Activated T-helper 1 cell treated with anti-CD3 and anti-CD28 coated beads, Interleukin-12 subunit alpha, Interleukin-12 subunit beta, Interleukin-2, Interleukin-4 antibody, amounts not matched to agents 30 ng/mL and 10 ng/mL and 1 ng/mL, durations not matched to agents 14 hours and 24 hours and 36 hours (primary cell): Measurements from ENCODE around the gene ASB10. TPM values are rescaled to one million over a fixed set of nuclear protein-coding genes. Genes with fewer than 3 reads are reported as not detected.

ENCODE experiments used
- DNase-seq: peaks from one replicate; pipeline ENCODE4 v3.0.0; 2021; ENCODE audit warnings: low spot score
- H3K27ac Mint-ChIP-seq: one replicate; pipeline ENCODE4 v1.8.0; 2021; ENCODE audit warnings: mild to moderate bottlenecking, mixed read lengths
- H3K27me3 Mint-ChIP-seq: one replicate; pipeline ENCODE4 v1.8.0; 2022; ENCODE audit warnings: mild to moderate bottlenecking, moderate library complexity, mixed read lengths; ENCODE audit not compliant: insufficient read depth
- H3K36me3 Mint-ChIP-seq: one replicate; pipeline ENCODE4 v1.8.0; 2021; ENCODE audit warnings: low read depth, mixed read lengths
- H3K4me1 Mint-ChIP-seq: one replicate; pipeline ENCODE4 v1.8.0; 2021; ENCODE audit warnings: low read depth, mixed read lengths
- H3K4me3 Mint-ChIP-seq: one replicate; pipeline ENCODE4 v1.8.0; 2021; ENCODE audit warnings: mild to moderate bottlenecking, moderate library complexity, mixed read lengths
- H3K9me3 Mint-ChIP-seq: one replicate; pipeline ENCODE4 v1.8.0; 2021; ENCODE audit warnings: mixed read lengths
- intact Hi-C: fragments of 100-400 bp; cut with micrococcal nuclease; formaldehyde crosslinking; loops from one replicate; pipeline ENCODE4 v1.15.1; 2024
- total RNA-seq: library from RNA; stranded (reverse); gene quantifications from 2 replicates; pipeline ENCODE4 v1.2.3, GENCODE V29; 2022

The ASB10 gene
- total RNA-seq, 1 donor from 2014 or later, result not detected

DNA sequence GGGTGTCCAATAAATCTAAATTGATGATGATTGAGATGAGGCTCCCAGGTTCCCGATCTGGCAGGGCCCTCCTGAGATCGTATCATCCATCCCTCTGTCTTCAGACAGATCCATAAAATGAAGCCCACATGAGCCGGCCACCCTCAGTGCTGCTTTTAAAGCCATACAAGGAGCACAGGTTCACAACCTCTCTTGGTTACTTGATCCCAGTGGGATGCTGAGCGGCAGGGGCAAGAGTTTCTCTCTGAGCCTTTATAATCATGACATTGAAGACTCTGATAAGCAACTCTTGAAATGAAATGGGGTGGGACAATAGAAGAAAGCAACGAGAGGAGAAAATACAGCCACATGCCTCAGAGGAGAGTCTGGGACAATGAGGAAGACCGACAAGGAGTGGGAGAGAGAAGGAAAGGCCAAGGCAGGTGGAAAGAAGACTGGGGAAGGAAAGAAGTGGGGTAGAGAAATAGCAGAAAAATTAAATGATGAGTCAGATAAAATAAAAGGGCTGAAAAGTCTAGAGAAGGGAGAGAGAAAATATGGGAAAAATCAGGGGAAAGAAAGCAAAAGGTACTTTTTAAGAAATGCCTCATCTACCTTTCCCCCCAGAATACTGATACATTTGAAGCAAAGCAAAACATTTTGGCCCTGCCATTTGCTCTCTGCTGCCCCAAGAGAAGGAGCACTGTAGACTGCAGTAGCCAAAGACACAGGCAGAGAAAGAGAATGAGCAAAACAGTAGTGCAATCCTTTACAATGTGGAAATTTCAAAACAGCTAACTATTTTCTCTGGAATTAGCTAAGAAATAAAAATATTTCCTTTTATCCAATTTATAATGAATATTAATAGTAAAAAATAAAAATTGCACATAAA lies 34.2 kb downstream of the ASB10 start:
- no peak overlapping the region for H3K4me3 Mint-ChIP-seq

DNA sequence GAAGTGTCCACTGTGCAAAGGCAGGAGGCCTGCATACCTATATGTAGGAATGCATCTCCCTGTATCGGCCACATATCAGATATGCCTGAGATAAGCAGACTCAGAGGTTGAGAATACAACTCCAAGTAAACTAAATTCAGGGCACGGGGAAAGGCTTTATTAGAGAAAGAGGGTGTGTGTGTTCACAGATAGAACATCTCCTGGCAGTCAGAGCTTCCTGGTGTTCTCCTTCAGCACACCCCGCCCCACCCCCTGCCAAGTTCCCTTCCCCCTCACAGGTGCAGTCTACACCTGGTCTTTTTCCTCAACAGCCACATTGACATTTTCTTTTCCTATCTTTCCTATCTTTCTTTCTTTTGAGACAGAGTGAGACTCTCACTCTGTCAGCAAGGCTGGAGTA lies 36.7 kb downstream of the ASB10 start:
- Mint-ChIP-seq H3K4me3 (no peak overlapping the region), H3K4me1 (no peaks in the 10 kb centered on the region), H3K27me3 (peaks cover 15% of the 10 kb centered on the region), H3K36me3 (no peaks in the 10 kb centered on the region), H3K9me3 (no peaks in the 10 kb centered on the region), H3K27ac (no peak overlapping the region)
- no peak for DNase-seq
- intact Hi-C loops, result no loop called here

More for the DNA sequence above, 34.2 kb downstream of the ASB10 start:
- H3K27ac Mint-ChIP-seq, result no peak overlapping the region
- no peaks in the 10 kb centered on the region for H3K4me1 Mint-ChIP-seq
- intact Hi-C loops, result no loop called here
- H3K27me3 Mint-ChIP-seq, result peaks cover 21% of the 10 kb centered on the region
- H3K9me3 Mint-ChIP-seq, result no peaks in the 10 kb centered on the region
- DNase-seq, result no peak
- H3K36me3 Mint-ChIP-seq, result no peaks in the 10 kb centered on the region

DNA sequence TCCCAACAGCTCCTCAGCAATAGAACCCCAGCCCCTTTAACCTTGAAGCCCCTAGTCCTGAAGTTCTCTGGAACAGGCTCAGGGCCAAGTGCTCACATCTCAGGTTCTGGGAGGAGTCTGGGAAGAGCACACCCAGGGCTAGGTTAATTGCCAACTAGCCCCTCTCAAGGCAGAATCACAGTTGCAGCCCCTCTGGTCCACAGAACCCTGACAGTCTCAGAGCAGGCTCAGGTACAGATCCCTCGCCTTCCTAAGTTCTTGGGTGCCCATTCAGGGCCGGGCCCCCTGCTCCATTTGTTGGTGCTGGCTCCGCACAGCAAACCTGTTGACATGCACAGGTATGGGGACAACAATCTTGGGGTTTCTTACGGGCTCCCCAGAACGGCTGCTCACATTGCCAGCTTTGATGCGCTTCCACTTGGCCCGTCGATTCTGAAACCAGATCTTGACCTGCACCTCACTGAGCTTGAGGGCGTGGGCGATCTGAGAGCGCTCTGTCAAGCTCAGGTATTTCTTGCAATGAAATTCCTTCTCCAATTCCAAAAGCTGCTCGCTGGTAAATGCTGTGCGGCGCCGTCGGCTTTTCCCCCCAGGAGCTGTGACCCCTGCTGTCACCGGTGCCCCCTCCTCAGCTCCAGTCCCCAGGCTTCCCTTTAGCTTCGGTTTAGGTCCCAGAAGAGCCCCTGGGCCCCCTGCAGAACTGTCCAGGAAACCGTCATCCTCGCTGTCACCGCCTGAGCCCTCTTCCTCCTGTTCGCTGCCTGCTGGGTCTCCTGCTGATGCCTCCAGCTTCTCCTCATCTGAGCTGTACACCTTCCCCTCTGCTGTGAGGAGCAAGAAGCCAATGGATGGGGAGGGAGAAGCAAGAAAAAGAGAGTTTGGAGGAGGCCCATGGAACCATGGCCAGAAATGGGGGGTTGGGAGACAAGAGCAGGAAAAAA lies 38.5 kb downstream of the ASB10 start:
- H3K9me3 Mint-ChIP-seq, result no peaks in the 10 kb centered on the region
- peaks cover 6% of the 10 kb centered on the region for H3K27me3 Mint-ChIP-seq
- no peak overlapping the region for H3K27ac Mint-ChIP-seq
- no peak for DNase-seq
- intact Hi-C loops, result no loop called here
- H3K4me3 Mint-ChIP-seq, result no peak overlapping the region
- H3K4me1 Mint-ChIP-seq, result no peaks in the 10 kb centered on the region
- H3K36me3 Mint-ChIP-seq, result no peaks in the 10 kb centered on the region

DNA sequence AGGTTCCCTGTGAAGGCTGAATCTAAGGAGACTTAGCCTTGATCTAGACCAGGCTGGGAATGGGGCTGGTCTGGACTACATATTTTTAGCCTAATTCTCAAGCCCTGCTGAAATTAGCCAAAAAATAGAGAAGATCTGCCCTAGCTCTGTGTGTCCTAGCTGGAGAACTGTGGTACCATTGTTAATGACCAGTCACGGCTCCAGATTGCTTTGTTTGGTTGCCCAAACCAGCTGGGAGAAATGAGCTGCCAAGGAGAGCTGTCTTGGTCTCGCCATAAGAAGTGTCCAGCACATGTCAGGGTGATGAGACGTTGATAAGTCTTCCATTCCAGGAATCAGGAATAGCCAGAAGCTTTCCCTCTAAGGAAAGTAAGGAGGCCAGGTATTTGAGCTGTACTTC lies 40.3 kb downstream of the ASB10 start:
- H3K9me3 Mint-ChIP-seq, result no peaks in the 10 kb centered on the region
- no peak overlapping the region for H3K27ac Mint-ChIP-seq
- H3K4me3 Mint-ChIP-seq, result no peak overlapping the region
- H3K27me3 Mint-ChIP-seq, result peaks cover 6% of the 10 kb centered on the region
- no peaks in the 10 kb centered on the region for H3K36me3 Mint-ChIP-seq
- no peak for DNase-seq
- intact Hi-C loops, result no loop called here
- H3K4me1 Mint-ChIP-seq, result no peaks in the 10 kb centered on the region

DNA sequence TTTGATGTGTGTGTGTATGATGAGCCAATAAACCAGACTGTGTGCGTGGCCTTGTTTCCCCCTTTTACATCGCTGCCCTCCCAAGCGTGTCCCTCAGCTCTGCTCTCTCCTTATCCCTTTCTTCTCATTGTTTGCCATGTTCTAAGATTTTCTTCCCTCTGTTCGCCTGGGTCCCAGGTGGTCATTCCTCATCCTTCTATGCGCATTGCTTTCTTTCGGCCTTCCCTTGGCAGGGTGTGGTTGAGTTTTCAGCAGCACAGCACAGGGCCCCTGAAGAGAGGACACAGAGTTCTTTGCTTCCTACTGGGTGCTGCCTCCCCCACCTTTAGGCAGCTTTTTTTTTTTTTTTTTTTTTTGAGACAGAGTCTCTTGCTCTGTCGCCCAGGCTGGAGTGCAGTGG lies 42.7 kb downstream of the ASB10 start:
- no peaks in the 10 kb centered on the region for H3K36me3 Mint-ChIP-seq
- no peak for DNase-seq
- no peaks in the 10 kb centered on the region for H3K4me1 Mint-ChIP-seq
- no peak overlapping the region for H3K27ac Mint-ChIP-seq
- intact Hi-C loops, result no loop called here
- no peak overlapping the region for H3K4me3 Mint-ChIP-seq
- H3K27me3 Mint-ChIP-seq, result peaks cover 3% of the 10 kb centered on the region
- no peaks in the 10 kb centered on the region for H3K9me3 Mint-ChIP-seq

DNA sequence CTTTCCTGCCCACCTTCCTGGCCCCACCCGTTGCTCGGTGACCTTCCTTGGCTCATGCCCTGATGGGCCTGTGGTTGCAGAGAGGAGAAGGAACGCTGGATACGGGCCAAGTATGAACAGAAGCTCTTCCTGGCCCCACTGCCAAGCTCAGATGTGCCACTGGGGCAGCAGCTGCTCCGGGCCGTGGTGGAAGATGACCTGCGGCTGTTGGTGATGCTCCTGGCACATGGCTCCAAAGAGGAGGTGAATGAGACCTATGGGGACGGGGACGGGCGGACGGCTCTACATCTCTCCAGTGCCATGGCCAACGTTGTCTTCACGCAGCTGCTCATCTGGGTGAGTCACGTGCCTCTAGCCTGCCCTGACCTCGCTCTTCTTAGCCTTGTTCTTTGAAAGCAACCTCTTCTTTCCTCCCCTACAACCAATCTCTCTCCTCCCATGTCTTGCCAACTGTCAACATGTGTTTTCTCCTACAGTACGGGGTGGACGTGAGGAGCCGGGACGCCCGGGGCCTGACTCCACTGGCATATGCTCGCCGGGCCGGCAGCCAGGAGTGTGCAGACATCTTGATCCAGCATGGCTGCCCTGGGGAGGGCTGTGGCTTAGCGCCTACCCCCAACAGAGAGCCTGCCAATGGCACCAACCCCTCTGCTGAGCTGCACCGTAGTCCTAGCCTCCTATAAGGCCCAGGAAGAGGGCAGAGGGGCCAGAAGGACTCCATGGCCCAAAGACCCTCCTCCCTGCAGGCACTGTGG lies 43.6 kb downstream of the ASB10 start:
- intact Hi-C loops, result no loop called here
- Mint-ChIP-seq H3K36me3 (no peaks in the 10 kb centered on the region), H3K4me3 (no peak overlapping the region), H3K27me3 (no peaks in the 10 kb centered on the region), H3K27ac (no peak overlapping the region), H3K4me1 (no peaks in the 10 kb centered on the region), H3K9me3 (no peaks in the 10 kb centered on the region)
- no peak for DNase-seq

DNA sequence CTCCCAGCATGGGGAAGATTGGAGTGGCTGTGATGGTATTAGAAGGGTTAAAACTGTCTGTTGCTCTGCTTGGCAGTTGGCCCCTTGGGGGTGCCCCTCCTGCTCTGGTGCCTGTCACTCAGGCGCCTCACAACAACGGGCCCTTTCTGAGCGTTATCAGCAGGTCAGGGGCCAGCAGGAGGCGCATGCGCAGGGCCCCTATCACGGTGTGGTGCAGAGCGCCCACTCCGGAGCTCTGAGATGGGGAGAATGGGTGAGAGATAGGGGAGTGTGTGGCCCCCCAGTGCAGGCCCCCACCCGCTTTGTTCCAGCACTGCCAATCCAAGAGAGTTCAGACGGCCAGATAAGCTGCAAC lies 44.4 kb downstream of the ASB10 start:
- Mint-ChIP-seq H3K36me3 (no peaks in the 10 kb centered on the region), H3K27ac (no peak overlapping the region), H3K9me3 (no peaks in the 10 kb centered on the region), H3K4me3 (no peak overlapping the region), H3K27me3 (no peaks in the 10 kb centered on the region), H3K4me1 (no peaks in the 10 kb centered on the region)
- intact Hi-C loops, result no loop called here
- no peak for DNase-seq

DNA sequence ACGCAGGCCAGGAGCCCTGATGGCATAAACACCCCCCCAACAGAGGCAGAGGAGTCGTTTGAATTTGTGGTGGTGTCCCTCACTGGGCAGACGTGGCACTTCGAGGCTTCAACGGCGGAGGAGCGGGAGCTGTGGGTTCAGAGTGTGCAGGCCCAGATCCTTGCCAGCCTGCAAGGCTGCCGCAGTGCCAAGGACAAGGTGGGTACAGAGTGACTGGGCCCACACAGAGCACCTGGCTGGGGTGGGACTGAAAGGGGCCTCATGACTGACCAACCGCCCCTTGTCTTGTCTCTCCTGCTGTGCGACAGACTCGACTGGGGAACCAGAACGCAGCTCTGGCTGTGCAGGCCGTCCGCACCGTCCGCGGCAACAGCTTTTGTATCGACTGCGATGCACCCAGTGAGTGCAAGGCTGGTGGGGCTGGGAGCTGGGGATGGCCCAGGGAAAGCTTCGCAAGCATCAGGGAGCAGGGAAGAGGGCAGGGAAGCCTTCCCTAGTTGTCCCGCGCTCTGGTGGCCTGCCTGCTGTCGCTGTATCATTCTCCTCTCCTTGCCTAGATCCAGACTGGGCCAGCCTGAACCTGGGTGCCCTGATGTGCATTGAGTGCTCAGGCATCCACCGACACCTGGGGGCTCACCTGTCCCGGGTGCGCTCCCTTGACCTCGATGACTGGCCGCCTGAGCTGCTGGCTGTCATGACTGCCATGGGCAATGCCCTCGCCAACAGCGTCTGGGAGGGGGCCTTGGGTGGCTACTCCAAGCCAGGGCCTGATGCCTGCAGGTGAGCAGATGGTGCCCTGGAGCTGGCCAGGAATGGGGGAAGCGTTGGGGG lies 45.0 kb downstream of the ASB10 start:
- Mint-ChIP-seq H3K27me3 (no peaks in the 10 kb centered on the region), H3K4me3 (no peak overlapping the region), H3K27ac (no peak overlapping the region), H3K4me1 (no peaks in the 10 kb centered on the region), H3K9me3 (no peaks in the 10 kb centered on the region), H3K36me3 (no peaks in the 10 kb centered on the region)
- no peak for DNase-seq
- intact Hi-C loops, result no loop called here

DNA sequence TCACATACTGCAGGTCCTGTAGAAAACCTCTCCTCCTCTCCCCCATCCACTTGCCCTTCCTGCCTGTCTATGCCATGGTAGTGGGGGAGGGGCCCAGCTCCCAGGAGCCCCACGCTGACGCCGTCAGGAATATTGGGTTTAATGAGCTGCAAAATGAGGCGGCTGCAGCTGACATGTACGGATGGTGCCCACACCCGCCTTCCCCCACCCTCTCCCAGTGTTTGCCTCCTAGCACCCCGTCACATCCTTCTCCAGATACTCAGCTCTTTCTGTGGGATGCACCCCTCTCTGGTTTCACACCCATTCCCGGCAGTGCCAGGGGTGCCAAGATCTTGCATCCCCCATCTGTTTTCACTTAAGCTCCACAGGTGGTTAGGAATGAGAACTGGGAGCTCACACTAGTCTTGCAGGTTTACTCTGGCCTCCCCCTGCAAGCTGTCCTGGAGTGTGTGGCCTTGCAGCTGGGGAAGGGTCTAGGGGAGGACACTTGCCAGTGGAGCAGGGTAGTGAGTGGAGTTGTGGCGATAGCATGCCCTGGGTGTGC lies 45.7 kb downstream of the ASB10 start:
- no peak overlapping the region for H3K27ac Mint-ChIP-seq
- H3K36me3 Mint-ChIP-seq, result no peaks in the 10 kb centered on the region
- no peaks in the 10 kb centered on the region for H3K27me3 Mint-ChIP-seq
- no peaks in the 10 kb centered on the region for H3K9me3 Mint-ChIP-seq
- H3K4me1 Mint-ChIP-seq, result no peaks in the 10 kb centered on the region
- no peak for DNase-seq
- intact Hi-C loops, result no loop called here
- no peak overlapping the region for H3K4me3 Mint-ChIP-seq

DNA sequence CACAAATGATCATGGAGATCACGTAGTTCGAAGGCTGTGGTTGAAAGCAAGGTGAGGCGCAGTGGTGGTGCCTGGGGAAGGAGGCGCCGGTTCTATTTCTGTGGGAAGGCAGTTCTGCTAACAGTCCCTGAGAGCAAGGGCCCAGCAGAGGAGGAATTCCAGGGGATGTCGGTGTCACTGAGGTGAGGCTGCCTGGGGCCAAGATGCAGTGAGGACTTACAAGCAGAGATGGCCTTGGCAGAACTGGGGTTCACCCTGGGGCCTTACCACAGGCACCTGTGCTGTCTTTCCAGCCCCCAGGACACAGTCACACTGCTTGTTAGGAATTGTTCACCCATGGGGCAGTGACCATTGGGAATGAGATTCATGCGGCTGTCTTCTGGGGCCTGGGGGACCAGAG lies 46.2 kb downstream of the ASB10 start:
- H3K9me3 Mint-ChIP-seq, result no peaks in the 10 kb centered on the region
- H3K4me3 Mint-ChIP-seq, result no peak overlapping the region
- no peaks in the 10 kb centered on the region for H3K4me1 Mint-ChIP-seq
- no peaks in the 10 kb centered on the region for H3K36me3 Mint-ChIP-seq
- intact Hi-C loops, result no loop called here
- no peak for DNase-seq
- no peaks in the 10 kb centered on the region for H3K27me3 Mint-ChIP-seq
- H3K27ac Mint-ChIP-seq, result no peak overlapping the region

DNA sequence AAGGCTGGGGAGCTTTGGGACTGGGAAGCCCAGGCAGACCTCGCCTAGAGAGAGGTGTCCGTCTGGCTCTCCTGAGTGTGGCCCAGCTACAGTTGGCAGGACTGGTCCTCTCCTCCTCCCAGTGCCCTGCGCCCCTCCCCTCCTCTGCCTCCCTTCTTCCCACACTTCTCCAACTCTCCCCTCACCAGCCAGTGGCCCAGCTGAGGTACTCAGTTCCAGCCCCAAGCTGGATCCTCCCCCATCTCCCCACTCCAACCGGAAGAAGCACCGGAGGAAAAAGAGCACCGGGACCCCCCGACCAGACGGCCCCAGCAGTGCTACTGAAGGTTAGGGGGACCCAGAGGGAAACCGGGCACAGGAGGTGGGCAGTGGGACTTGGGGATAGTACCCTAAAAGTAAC lies 47.3 kb downstream of the ASB10 start:
- Mint-ChIP-seq H3K27me3 (no peaks in the 10 kb centered on the region), H3K9me3 (no peaks in the 10 kb centered on the region), H3K4me3 (no peak overlapping the region), H3K36me3 (no peaks in the 10 kb centered on the region), H3K4me1 (no peaks in the 10 kb centered on the region), H3K27ac (no peak overlapping the region)
- no peak for DNase-seq
- intact Hi-C loops, result no loop called here
